SU-DHL-6 (cell line): ENCODE results near the gene STK40.

Experiments used
- H2AFZ ChIP-seq: fragments of 200-600 bp; sonication (generic); 2 replicates; pipeline ENCODE4 v1.6.1; 2014; ENCODE audit warnings: low read depth, mild to moderate bottlenecking, moderate library complexity, mixed read lengths, antibody characterized with exemption, low read length; ENCODE audit not compliant: severe bottlenecking
- H3F3A ChIP-seq: fragments of 200-600 bp; shearing (Covaris generic); 2 replicates; pipeline ENCODE4 v1.6.0; 2016; ENCODE audit warnings: antibody characterized with exemption, mild to moderate bottlenecking; ENCODE audit not compliant: insufficient read depth
- H3K27ac ChIP-seq: fragments of 200-600 bp; sonication (generic); 2 replicates; pipeline ENCODE4 v1.5.1; 2016; ENCODE audit warnings: low read depth, mild to moderate bottlenecking, low read length, moderate library complexity, mixed read lengths
- H3K27me3 ChIP-seq: fragments of 200-600 bp; sonication (generic), shearing (Covaris generic); 2 replicates; pipeline ENCODE4 v1.6.0; 2014; ENCODE audit warnings: mild to moderate bottlenecking, low read length
- H3K36me3 ChIP-seq: fragments of 200-600 bp; sonication (generic); 2 replicates; pipeline ENCODE4 v1.6.1; 2014; ENCODE audit warnings: mild to moderate bottlenecking, low read length, mixed read lengths
- H3K4me2 ChIP-seq: fragments of 300-600, 200-600 bp; shearing (Covaris generic), sonication (generic); 2 replicates; pipeline ENCODE4 v1.6.0; 2014; ENCODE audit warnings: low read length, low read depth, mild to moderate bottlenecking; ENCODE audit not compliant: poor library complexity, severe bottlenecking
- H3K4me3 ChIP-seq: fragments of 200-600 bp; sonication (generic); 2 replicates; pipeline ENCODE4 v1.5.1; 2014; ENCODE audit warnings: antibody characterized with exemption, low read length, mild to moderate bottlenecking, mixed read lengths; ENCODE audit not compliant: insufficient read depth, poor library complexity, severe bottlenecking
- H3K79me2 ChIP-seq: fragments of 200-600 bp; sonication (generic); 2 replicates; pipeline ENCODE4 v1.6.1; 2014; ENCODE audit warnings: mild to moderate bottlenecking, low read length, moderate library complexity; ENCODE audit not compliant: insufficient read depth
- H3K9ac ChIP-seq: fragments of 200-600 bp; sonication (generic); 2 replicates; pipeline ENCODE4 v1.7.0; 2014; ENCODE audit warnings: mild to moderate bottlenecking, low read length
- H3K9me2 ChIP-seq: fragments of 200-600 bp; sonication (generic); replicated peaks from 2 replicates; pipeline ENCODE4 v1.6.1; 2014; ENCODE audit warnings: low read length; ENCODE audit not compliant: insufficient read depth
- H3K9me3 ChIP-seq: fragments of 200-600 bp; sonication (generic); 2 replicates; pipeline ENCODE4 v1.6.1; 2014; ENCODE audit warnings: low read length, mixed read lengths; ENCODE audit not compliant: insufficient read depth
- H4K20me1 ChIP-seq: fragments of 200-600 bp; sonication (generic); 2 replicates; pipeline ENCODE4 v1.6.1; 2014; ENCODE audit warnings: low read depth, mild to moderate bottlenecking, antibody characterized with exemption, low read length, moderate library complexity, mixed read lengths
- CTCF ChIP-seq: fragments of 200-600 bp; sonication (generic); IDR thresholded peaks from one replicate; pipeline ENCODE4 v1.5.1; 2017; ENCODE audit warnings: antibody characterized with exemption, mild to moderate bottlenecking, low read length, moderate library complexity; ENCODE audit not compliant: insufficient read depth, poor library complexity, severe bottlenecking
- EZH2phosphoT487 ChIP-seq: fragments of 200-600 bp; sonication (generic), shearing (Covaris generic); conservative IDR thresholded peaks from 2 replicates; pipeline ENCODE4 v1.6.1; 2018; ENCODE audit warnings: mild to moderate bottlenecking, antibody characterized with exemption, low read length, moderate library complexity, mixed read lengths

The STK40 gene

GRCh38 chr1:36384542-36385409 is 948 bp downstream of the STK40 start:
- Histone ChIP-seq H3K4me3 (peak overlapping the region; percentile 94), H3K27ac (peak overlapping the region; percentile 58), H3K79me2 (peaks cover 54% of the 10 kb centered on the region), H3K27me3 (no peaks in the 10 kb centered on the region), H3K9me2 (no peaks in the 10 kb centered on the region), H3K36me3 (no peaks in the 10 kb centered on the region), H2AFZ (no peak overlapping the region), H3K9me3 (no peaks in the 10 kb centered on the region), H3K4me2 (peak overlapping the region; percentile 89), H3K9ac (peak overlapping the region; percentile 90), H4K20me1 (peaks cover 3% of the 10 kb centered on the region; the same call in 1 of the 2 replicates), H3F3A (peaks cover 30% of the 10 kb centered on the region)
- TF ChIP-seq EZH2phosphoT487 = no peak
- no peak for TF ChIP-seq CTCF

DNA sequence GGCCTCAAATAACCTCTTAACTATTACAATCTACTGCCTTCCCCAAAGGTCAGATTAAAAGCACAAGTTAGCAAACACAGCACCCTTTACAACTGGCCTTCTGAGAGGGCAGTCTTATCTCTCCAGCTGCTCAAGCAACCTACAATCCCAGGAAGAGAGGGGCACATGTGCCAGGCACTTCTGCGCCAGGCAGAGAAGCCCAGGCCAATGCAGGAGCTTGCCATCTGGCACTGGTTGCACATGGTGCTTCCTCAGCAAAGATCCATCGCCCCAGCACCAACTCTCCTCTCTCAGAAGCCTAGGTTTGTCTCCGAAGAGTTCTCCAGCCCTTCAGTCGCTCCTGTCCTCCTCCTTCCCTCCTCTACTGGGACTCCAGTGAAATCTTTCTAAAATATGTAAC is 2.5 kb downstream of the STK40 start:
- Histone ChIP-seq H4K20me1 (peaks cover 3% of the 10 kb centered on the region; the same call in 1 of the 2 replicates), H3K27ac (no peak overlapping the region), H3K9me2 (no peaks in the 10 kb centered on the region), H3K79me2 (peaks cover 68% of the 10 kb centered on the region), H3K36me3 (no peaks in the 10 kb centered on the region), H3K4me3 (no peak overlapping the region), H3K27me3 (no peaks in the 10 kb centered on the region), H3K4me2 (no peak overlapping the region), H2AFZ (no peak overlapping the region), H3K9ac (no peak overlapping the region), H3K9me3 (no peaks in the 10 kb centered on the region), H3F3A (peaks cover 25% of the 10 kb centered on the region)
- TF ChIP-seq EZH2phosphoT487 (no peak), CTCF (no peak)

- Histone ChIP-seq H3K27me3 (no peaks in the 10 kb centered on the region), H2AFZ (no peak overlapping the region), H4K20me1 (peaks cover 3% of the 10 kb centered on the region; the same call in 1 of the 2 replicates), H3K9me2 (no peaks in the 10 kb centered on the region), H3F3A (peaks cover 21% of the 10 kb centered on the region), H3K9me3 (no peaks in the 10 kb centered on the region), H3K79me2 (peaks cover 74% of the 10 kb centered on the region), H3K4me3 (no peak overlapping the region), H3K4me2 (no peak overlapping the region), H3K36me3 (no peaks in the 10 kb centered on the region), H3K9ac (no peak overlapping the region), H3K27ac (no peak overlapping the region)
- TF ChIP-seq CTCF = no peak
- TF ChIP-seq EZH2phosphoT487 = no peak
Observed at GRCh38 chr1:36382669-36383068, 3.1 kb downstream of the STK40 start.
